Measurements from ENCODE around the gene RNF212. TPM values are rescaled to one million over a fixed set of nuclear protein-coding genes. Genes with fewer than 3 reads are reported as not detected.

The RNF212 gene
- total and polyA plus RNA-seq, 2 of the 13 experiments (the other 11 are each of a cell fraction or from before 2014, with no cell fraction given) = not detected

DNA sequence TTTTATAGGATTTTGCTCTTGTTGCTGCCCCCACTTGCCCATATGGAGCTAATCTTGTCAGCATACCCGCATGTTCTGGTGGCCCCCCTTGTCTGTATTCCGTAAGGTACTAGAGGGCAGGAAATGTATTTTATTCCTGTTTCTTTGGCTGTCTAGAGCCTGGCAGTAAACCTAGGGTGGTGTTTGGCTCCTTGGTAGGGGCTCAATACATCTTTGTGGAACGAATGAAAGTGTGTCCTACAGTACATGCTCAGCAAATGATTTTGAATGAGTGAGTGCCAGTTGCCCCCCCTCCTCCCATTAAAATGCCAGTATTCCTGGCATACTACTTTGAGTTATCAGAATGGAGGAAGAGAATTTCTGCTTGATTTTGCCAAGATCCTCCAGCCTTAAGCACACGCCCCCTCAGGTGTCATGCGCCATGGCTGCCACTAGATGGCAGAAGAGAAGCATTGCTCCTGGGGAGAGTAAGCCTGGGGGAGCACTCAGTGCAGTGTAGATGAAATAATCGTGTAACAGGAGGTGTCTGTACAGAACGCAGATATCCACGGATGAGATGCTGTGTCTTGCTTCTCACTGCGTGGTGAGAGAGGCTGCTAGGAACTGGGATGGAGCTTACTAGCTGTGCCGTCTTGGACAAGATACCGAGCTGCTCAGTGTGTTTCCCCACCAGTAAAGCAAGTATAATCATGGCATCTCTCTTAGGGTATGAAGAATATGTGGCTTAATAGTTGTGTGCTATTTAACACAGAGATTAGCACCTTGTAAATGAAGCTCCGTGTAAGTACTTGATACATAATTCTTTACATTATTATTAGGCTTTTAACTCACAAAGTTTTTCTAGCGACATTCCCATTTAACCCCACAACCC, 17.2 kb upstream of the RNF212 start (continued):
- TF ChIP-seq HINFP (CRISPR knock-in tag; IDR thresholded peaks at IDR 0.05; ENCODE audit: low read depth) (no peak), SALL1 (CRISPR knock-in tag; IDR thresholded peaks at IDR 0.05) (peak; percentile 19; the same call in 1 of the 2 replicates), ASH2L (IDR thresholded peaks at IDR 0.05; ENCODE audit: insufficient read length, low read depth, low read length) (no peak), ZNF841 (CRISPR knock-in tag; IDR thresholded peaks at IDR 0.05; ENCODE audit: borderline replicate concordance) (no peak), RCOR2 (CRISPR knock-in tag; IDR thresholded peaks at IDR 0.05) (no peak), PATZ1 (CRISPR knock-in tag; IDR thresholded peaks at IDR 0.05) (peak; percentile 95), YEATS2 (CRISPR knock-in tag; IDR thresholded peaks at IDR 0.05; ENCODE audit: borderline replicate concordance) (peak; percentile 32; the same call in 1 of the 2 replicates), FOSL2 (CRISPR knock-in tag; IDR thresholded peaks at IDR 0.05) (peak; percentile 40; the same call in 1 of the 2 replicates), RAD21 (CRISPR knock-in tag; IDR thresholded peaks at IDR 0.05) (peak; percentile 90), FOXA1 (IDR thresholded peaks at IDR 0.05) (no peak), FOXA1 (CRISPR knock-in tag; IDR thresholded peaks at IDR 0.05) (0 out of 2 replicates have a peak, but pooled peaks have one; percentile 20), ZNF263 (CRISPR knock-in tag; IDR thresholded peaks at IDR 0.05) (peak; percentile 95), TEAD3 (CRISPR knock-in tag; optimal IDR thresholded peaks at IDR 0.05; ENCODE audit: borderline replicate concordance) (peak; percentile 67), MAZ (IDR thresholded peaks at IDR 0.05; ENCODE audit: borderline replicate concordance, low read depth, low read length) (no peak; the same call in 1 of the 2 replicates), MAZ (CRISPR knock-in tag; IDR thresholded peaks at IDR 0.05; ENCODE audit: low read depth) (peak; percentile 51; the same call in 1 of the 2 replicates), PRDM10 (CRISPR knock-in tag; IDR thresholded peaks at IDR 0.05; ENCODE audit: low read depth) (no peak)

Data from HepG2 (cell line).